Stimulated activated CD8-positive, alpha-beta memory T cell treated with anti-CD3 and anti-CD28 coated beads, Interleukin-7, amount 100 ng/mL, for 48 hours (primary cell): Measurements from ENCODE around the gene MYRF.
A peak's percentile ranks its signal among the peaks of the same experiment; 100 is the strongest.

Experiments
- DNase-seq, 2 donors: peaks; one replicate each; pipeline ENCODE4 v3.0.0-alpha.2; 2020; ENCODE audit warnings: low read depth in 1 of 2; ENCODE audit errors: extremely low read depth in 1 of 2

MYRF gene

GRCh38 chr11:61792310-61793082 lies 40.1 kb downstream of the MYRF start, which contains the start of the genes FEN1 and TMEM258:
Gene FEN1, plus strand, starts transcription at chr11:61792911. Its CDS starts 2,451 bp downstream, at chr11:61795362.
Gene TMEM258, minus strand, starts transcription at chr11:61792599. Its CDS starts 41 bp downstream, at chr11:61792558.
- peak; percentile 70 to 81 for DNase-seq

GRCh38 chr11:61793083-61793828 lies 40.8 kb downstream of the MYRF start:
- no peak for DNase-seq

GRCh38 chr11:61793829-61794204 lies 41.4 kb downstream of the MYRF start:
- no peak for DNase-seq

GRCh38 chr11:61794579-61794978 lies 42.1 kb downstream of the MYRF start:
- DNase-seq, result no peak

GRCh38 chr11:61795459-61795858 lies 43.0 kb downstream of the MYRF start:
- no peak for DNase-seq

- DNase-seq, result no peak
These were observed 43.6 kb downstream of the MYRF start for GRCh38 chr11:61795876-61796526.

GRCh38 chr11:61797263-61797944 lies 45.0 kb downstream of the MYRF start:
- no peak for DNase-seq

GRCh38 chr11:61799665-61800284 lies 47.3 kb downstream of the MYRF start:
- DNase-seq, result no peak

GRCh38 chr11:61800331-61801281 lies 48.2 kb downstream of the MYRF start:
- DNase-seq, result no peak

GRCh38 chr11:61802605-61803004 lies 50.2 kb downstream of the MYRF start:
- DNase-seq, result no peak

GRCh38 chr11:61803889-61804647 lies 51.6 kb downstream of the MYRF start:
- no peak for DNase-seq

GRCh38 chr11:61805146-61805545 lies 52.7 kb downstream of the MYRF start:
- DNase-seq, result no peak

GRCh38 chr11:61806785-61807184 lies 54.3 kb downstream of the MYRF start:
- DNase-seq, result no peak

- DNase-seq, result no peak
These were observed 58.3 kb downstream of the MYRF start for GRCh38 chr11:61810671-61811175.

- no peak for DNase-seq
These were observed 59.4 kb downstream of the MYRF start for GRCh38 chr11:61811831-61812230.

- DNase-seq, result no peak
These were observed 60.4 kb downstream of the MYRF start for GRCh38 chr11:61812736-61813411.

- no peak for DNase-seq
These were observed 62.0 kb downstream of the MYRF start for GRCh38 chr11:61814247-61814957.
